ENCODE data around the gene STXBP2. TPM values are rescaled to one million over a fixed set of nuclear protein-coding genes. Genes with fewer than 3 reads are reported as not detected.

The STXBP2 gene
- total and polyA plus RNA-seq, 9 of the 15 experiments (the other 6 are each of a cell fraction or from before 2014, with no cell fraction given), result 2.5 to 163 (median 71.3) TPM

DNA sequence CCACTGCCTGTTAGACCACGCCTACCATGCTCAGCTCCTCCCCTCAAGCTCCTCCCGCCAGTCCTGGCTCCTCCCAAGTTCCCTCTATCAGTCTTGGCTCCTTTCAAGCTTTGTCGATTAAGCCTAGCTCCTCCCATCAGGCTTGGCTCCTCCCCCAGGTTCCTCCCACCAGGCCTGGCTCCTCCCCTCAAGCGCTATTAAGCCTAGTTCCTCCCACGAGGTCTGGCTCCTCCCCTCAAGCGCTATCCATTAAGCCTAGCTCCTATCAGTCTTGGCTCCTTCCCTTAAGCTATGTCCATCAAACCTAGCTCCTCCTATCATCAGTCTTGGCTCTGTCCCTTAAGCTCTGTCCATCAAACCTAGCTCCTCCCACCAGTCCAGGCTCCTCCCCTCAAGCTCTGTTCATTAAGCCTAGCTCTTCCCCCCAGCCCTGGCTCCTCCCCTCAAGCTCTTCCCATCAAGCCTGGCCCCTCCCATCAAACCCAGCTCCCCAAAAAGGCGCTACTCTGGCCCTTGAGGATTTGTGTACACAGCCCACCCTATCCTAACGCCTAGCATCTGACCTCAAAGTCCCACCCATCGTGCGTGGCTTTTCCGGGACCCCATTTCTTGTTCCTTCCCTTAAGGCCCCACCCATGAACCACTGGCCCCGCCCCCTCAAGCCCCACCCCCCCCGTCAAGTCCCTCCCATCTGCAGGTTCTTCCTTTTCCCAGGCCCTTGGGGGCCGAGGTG, 31.3 kb upstream of the STXBP2 start (continued):
- TF ChIP-seq MGA (IDR thresholded peaks at IDR 0.05) (no peak), SP1 (CRISPR knock-in tag; IDR thresholded peaks at IDR 0.05) (peak; percentile 78; the same call in 1 of the 2 replicates), XRCC4 (IDR thresholded peaks at IDR 0.05; ENCODE audit: extremely low read depth, insufficient read depth, insufficient read length) (no peak), SRSF1 (IDR thresholded peaks at IDR 0.05; ENCODE audit: low read depth, low read length) (no peak), ZMIZ1 (IDR thresholded peaks at IDR 0.05; ENCODE audit: low read depth in 2 of 2, low read length in 2 of 2) (no peak), ELF1 (tag; IDR thresholded peaks at IDR 0.05) (no peak), ZNF699 (CRISPR knock-in tag; IDR thresholded peaks at IDR 0.05; ENCODE audit: insufficient replicate concordance) (no peak), VEZF1 (CRISPR knock-in tag; IDR thresholded peaks at IDR 0.05) (peak; percentile 51; the same call in 1 of the 2 replicates), MCM3 (IDR thresholded peaks at IDR 0.05) (no peak), GTF2F1 (IDR thresholded peaks at IDR 0.05; ENCODE audit: low read depth, low read length) (0 out of 2 replicates have a peak, but pooled peaks have one; percentile 42)
